HCT116 (cell line): ENCODE data around the gene ITIH3.

ENCODE experiments used
- EZH2phosphoT487 ChIP-seq: fragments of 200-600 bp; IDR thresholded peaks from 2 replicates; pipeline ENCODE4 v1.6.1; 2018; ENCODE audit warnings: antibody characterized with exemption, borderline replicate concordance
- POLR2A ChIP-seq: IDR thresholded peaks from 2 replicates; pipeline ENCODE4 v1.7.0; 2011; ENCODE audit warnings: borderline replicate concordance; ENCODE audit not compliant: insufficient read depth, insufficient read length; ENCODE audit errors: extremely low read depth
- SRF ChIP-seq: IDR thresholded peaks from 2 replicates; pipeline ENCODE4 v1.6.1; 2012; ENCODE audit warnings: low read depth
- TF ChIP-seq, protein P1 (sequence below): IDR thresholded peaks from 2 replicates; pipeline ENCODE4 v1.6.1; 2012; ENCODE audit warnings: low read depth

- TF ChIP-seq POLR2A, result no peak
- no peak for TF ChIP-seq SRF
- no peak for TF ChIP-seq EZH2phosphoT487
- TF ChIP-seq, protein P1, sequence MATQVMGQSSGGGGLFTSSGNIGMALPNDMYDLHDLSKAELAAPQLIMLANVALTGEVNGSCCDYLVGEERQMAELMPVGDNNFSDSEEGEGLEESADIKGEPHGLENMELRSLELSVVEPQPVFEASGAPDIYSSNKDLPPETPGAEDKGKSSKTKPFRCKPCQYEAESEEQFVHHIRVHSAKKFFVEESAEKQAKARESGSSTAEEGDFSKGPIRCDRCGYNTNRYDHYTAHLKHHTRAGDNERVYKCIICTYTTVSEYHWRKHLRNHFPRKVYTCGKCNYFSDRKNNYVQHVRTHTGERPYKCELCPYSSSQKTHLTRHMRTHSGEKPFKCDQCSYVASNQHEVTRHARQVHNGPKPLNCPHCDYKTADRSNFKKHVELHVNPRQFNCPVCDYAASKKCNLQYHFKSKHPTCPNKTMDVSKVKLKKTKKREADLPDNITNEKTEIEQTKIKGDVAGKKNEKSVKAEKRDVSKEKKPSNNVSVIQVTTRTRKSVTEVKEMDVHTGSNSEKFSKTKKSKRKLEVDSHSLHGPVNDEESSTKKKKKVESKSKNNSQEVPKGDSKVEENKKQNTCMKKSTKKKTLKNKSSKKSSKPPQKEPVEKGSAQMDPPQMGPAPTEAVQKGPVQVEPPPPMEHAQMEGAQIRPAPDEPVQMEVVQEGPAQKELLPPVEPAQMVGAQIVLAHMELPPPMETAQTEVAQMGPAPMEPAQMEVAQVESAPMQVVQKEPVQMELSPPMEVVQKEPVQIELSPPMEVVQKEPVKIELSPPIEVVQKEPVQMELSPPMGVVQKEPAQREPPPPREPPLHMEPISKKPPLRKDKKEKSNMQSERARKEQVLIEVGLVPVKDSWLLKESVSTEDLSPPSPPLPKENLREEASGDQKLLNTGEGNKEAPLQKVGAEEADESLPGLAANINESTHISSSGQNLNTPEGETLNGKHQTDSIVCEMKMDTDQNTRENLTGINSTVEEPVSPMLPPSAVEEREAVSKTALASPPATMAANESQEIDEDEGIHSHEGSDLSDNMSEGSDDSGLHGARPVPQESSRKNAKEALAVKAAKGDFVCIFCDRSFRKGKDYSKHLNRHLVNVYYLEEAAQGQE, result no peak
Measured at GRCh38 chr3:52798376-52798977, 3.9 kb downstream of the ITIH3 start.
